ENCODE measurements around the gene DPEP2. TPM values are rescaled to one million over a fixed set of nuclear protein-coding genes. Genes with fewer than 3 reads are reported as not detected.

DPEP2 gene
- total and polyA plus RNA-seq, 2 of the 13 experiments (the other 11 are each of a cell fraction or from before 2014, with no cell fraction given) = 0.18 TPM; not detected in 1

- TF ChIP-seq, protein P1, sequence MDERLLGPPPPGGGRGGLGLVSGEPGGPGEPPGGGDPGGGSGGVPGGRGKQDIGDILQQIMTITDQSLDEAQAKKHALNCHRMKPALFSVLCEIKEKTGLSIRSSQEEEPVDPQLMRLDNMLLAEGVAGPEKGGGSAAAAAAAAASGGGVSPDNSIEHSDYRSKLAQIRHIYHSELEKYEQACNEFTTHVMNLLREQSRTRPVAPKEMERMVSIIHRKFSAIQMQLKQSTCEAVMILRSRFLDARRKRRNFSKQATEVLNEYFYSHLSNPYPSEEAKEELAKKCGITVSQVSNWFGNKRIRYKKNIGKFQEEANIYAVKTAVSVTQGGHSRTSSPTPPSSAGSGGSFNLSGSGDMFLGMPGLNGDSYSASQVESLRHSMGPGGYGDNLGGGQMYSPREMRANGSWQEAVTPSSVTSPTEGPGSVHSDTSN (CRISPR knock-in tag; IDR thresholded peaks at IDR 0.05) = no peak
- TF ChIP-seq ZNF234 (CRISPR knock-in tag; conservative IDR thresholded peaks at IDR 0.05) (0 out of 2 replicates have a peak, but pooled peaks have one; percentile 31), GABPB1 (CRISPR knock-in tag; IDR thresholded peaks at IDR 0.05) (peak; percentile 92), MEIS1 (CRISPR knock-in tag; IDR thresholded peaks at IDR 0.05; ENCODE audit: borderline replicate concordance) (no peak), ARNTL (CRISPR knock-in tag; IDR thresholded peaks at IDR 0.05) (peak; percentile 44; the same call in 1 of the 2 replicates), RBFOX2 (IDR thresholded peaks at IDR 0.05; ENCODE audit: low read depth, low read length) (peak; percentile 80), ZNF670 (CRISPR knock-in tag; IDR thresholded peaks at IDR 0.05; ENCODE audit: borderline replicate concordance) (no peak), ZBTB34 (CRISPR knock-in tag; IDR thresholded peaks at IDR 0.05) (no peak), ATF4 (CRISPR knock-in tag; IDR thresholded peaks at IDR 0.05) (no peak), RAD51 (IDR thresholded peaks at IDR 0.05; ENCODE audit: borderline replicate concordance) (no peak), THAP11 (CRISPR knock-in tag; IDR thresholded peaks at IDR 0.05) (peak; percentile 78), ZKSCAN8 (CRISPR knock-in tag; IDR thresholded peaks at IDR 0.05; ENCODE audit: borderline replicate concordance) (peak; percentile 61; the same call in 1 of the 2 replicates), MXD1 (CRISPR knock-in tag; IDR thresholded peaks at IDR 0.05) (no peak), ATF7-NPFF (CRISPR knock-in tag; IDR thresholded peaks at IDR 0.05; ENCODE audit: low read depth) (peak; percentile 78), KDM4B (CRISPR knock-in tag; IDR thresholded peaks at IDR 0.05) (peak; percentile 53; the same call in 1 of the 2 replicates), ZNF530 (CRISPR knock-in tag; IDR thresholded peaks at IDR 0.05; ENCODE audit: low read depth) (no peak), FOXK1 (CRISPR knock-in tag; IDR thresholded peaks at IDR 0.05; ENCODE audit: borderline replicate concordance, low read depth) (peak; percentile 37; the same call in 1 of the 2 replicates), ZNF543 (CRISPR knock-in tag; IDR thresholded peaks at IDR 0.05) (peak; percentile 99), HMG20A (CRISPR knock-in tag; IDR thresholded peaks at IDR 0.05; ENCODE audit: borderline replicate concordance) (0 out of 2 replicates have a peak, but pooled peaks have one; percentile 9), SRY (CRISPR knock-in tag; IDR thresholded peaks at IDR 0.05) (0 out of 2 replicates have a peak, but pooled peaks have one; percentile 50), SMAD1 (CRISPR knock-in tag; IDR thresholded peaks at IDR 0.05; ENCODE audit: borderline replicate concordance, low read depth) (0 out of 2 replicates have a peak, but pooled peaks have one; percentile 86)
- TF ChIP-seq, protein P2, sequence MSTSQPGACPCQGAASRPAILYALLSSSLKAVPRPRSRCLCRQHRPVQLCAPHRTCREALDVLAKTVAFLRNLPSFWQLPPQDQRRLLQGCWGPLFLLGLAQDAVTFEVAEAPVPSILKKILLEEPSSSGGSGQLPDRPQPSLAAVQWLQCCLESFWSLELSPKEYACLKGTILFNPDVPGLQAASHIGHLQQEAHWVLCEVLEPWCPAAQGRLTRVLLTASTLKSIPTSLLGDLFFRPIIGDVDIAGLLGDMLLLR (CRISPR knock-in tag; IDR thresholded peaks at IDR 0.05) = peak; percentile 81
- TF ChIP-seq, protein P3, sequence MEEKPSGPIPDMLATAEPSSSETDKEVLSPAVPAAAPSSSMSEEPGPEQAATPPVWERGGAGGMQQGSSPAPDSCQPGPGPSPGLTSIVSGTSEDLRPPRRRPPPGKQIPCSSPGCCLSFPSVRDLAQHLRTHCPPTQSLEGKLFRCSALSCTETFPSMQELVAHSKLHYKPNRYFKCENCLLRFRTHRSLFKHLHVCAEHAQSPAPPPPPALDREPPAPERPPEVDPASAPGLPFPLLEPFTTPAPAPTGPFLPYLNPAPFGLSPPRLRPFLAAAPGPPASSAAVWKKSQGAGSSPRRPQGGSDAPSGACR (CRISPR knock-in tag; IDR thresholded peaks at IDR 0.05) = peak; percentile 75; the same call in 1 of the 2 replicates
These were observed 30.7 kb downstream of the DPEP2 start, which contains the start of gene SLC12A4 (continued) for GRCh38 chr16:67968400-67969253.

Measured in HepG2 (cell line).